Breast epithelium (tissue), 4 donors: ENCODE results near the gene HIGD2B. TPM values are rescaled to one million over a fixed set of nuclear protein-coding genes. Genes with fewer than 3 reads are reported as not detected.
A peak's percentile ranks its signal among the peaks of the same experiment; 100 is the strongest.

Experiments
- DNase-seq, 2 donors: peaks; one replicate each; pipeline ENCODE4 v3.0.0-alpha.2; 2019; ENCODE audit warnings: low spot score in 2 of 2
- H3K27ac ChIP-seq, 2 donors: fragments of 200-600 bp; sonication (generic) in 1 of 2; one replicate each; pipeline ENCODE4 v1.5.1; 2016 to 2019; ENCODE audit warnings: mild to moderate bottlenecking in 1 of 2
- H3K27me3 ChIP-seq, 2 donors: fragments of 200-600 bp; sonication (generic) in 1 of 2; one replicate each; pipeline versions ENCODE4 v1.5.1 to v1.6.0; 2017 to 2019; ENCODE audit warnings: control low read depth in 1 of 2, mild to moderate bottlenecking in 1 of 2
- H3K36me3 ChIP-seq: fragments of 200-600 bp; one replicate; pipeline ENCODE4 v1.5.1; 2019
- H3K4me1 ChIP-seq, 2 donors: fragments of 200-600 bp; sonication (generic); one replicate each; pipeline ENCODE4 v1.5.1; 2016 to 2019; ENCODE audit warnings: control low read depth in 1 of 2
- H3K4me3 ChIP-seq, 3 donors: fragments of 200-600 bp; sonication (generic); 1 replicate in 2 of 3; 2 replicates in 1 of 3; pipeline ENCODE4 v1.5.1; 2016 to 2019; ENCODE audit warnings: mild to moderate bottlenecking in 3 of 3, moderate library complexity in 2 of 3
- H3K9me3 ChIP-seq, 2 donors: fragments of 200-600 bp; sonication (generic) in 1 of 2; one replicate each; pipeline ENCODE4 v1.5.1; 2016 to 2019; ENCODE audit warnings: control low read depth in 1 of 2
- CTCF ChIP-seq, 3 donors: fragments of 450-650 bp; IDR thresholded peaks; one replicate each; pipeline ENCODE4 v1.5.1; 2016 to 2017; ENCODE audit warnings: antibody characterized with exemption in 3 of 3, mild to moderate bottlenecking in 3 of 3, moderate library complexity in 3 of 3
- POLR2A ChIP-seq: fragments of 450-650 bp; IDR thresholded peaks from one replicate; pipeline ENCODE4 v1.6.1; 2016; ENCODE audit warnings: antibody characterized with exemption, mild to moderate bottlenecking, moderate library complexity
- POLR2AphosphoS5 ChIP-seq, 3 donors: sonication (generic); formaldehyde crosslinking; IDR thresholded peaks; one replicate each; pipeline ENCODE4 v1.6.1; 2017; ENCODE audit warnings: antibody characterized with exemption in 3 of 3
- intact Hi-C: fragments of 100-400 bp; cut with DNase I; formaldehyde crosslinking; loops from one replicate; pipeline ENCODE4 v1.15.1; 2023; ENCODE audit warnings: low total_unique reads
- total RNA-seq, 3 donors: library from RNA; depleted of rRNA; stranded (reverse); fragments of >200 nt; gene quantifications; one replicate each; pipeline ENCODE4 v1.1.0, GENCODE V29; 2016

Gene HIGD2B
- total RNA-seq = not detected

GRCh38 chr15:72685925-72686794, at the start of gene HIGD2B, which contains the start of gene BBS4:
Gene HIGD2B (minus strand): TSS chr15:72686182. CDS start chr15:72676374, 9,808 bp downstream.
Gene BBS4 (plus strand): TSS chr15:72686207. CDS start chr15:72686228, 21 bp downstream.
- peak within 1 kb of the TSS; percentile 91 to 97 for H3K27ac ChIP-seq
- peak; percentile 88 to 90 for DNase-seq
- H3K4me1 ChIP-seq = no peaks in the 10 kb centered on the region
- intact Hi-C loops = no loop called here
- H3K4me3 ChIP-seq = peak within 1 kb of the TSS; percentile 61 to 78 (median 74)
- peak; percentile 73 to 93 (median 79) for TF ChIP-seq POLR2AphosphoS5 (IDR thresholded peaks at IDR 0.05)
- no peak for TF ChIP-seq CTCF (IDR thresholded peaks at IDR 0.05)
- peak; percentile 75 for TF ChIP-seq POLR2A
- H3K9me3 ChIP-seq = no peaks in the 10 kb centered on the region
- H3K27me3 ChIP-seq = no peaks in the 10 kb centered on the region
- no peaks in the 10 kb centered on the region for H3K36me3 ChIP-seq

- TF ChIP-seq POLR2A (no peak), CTCF (IDR thresholded peaks at IDR 0.05) (no peak), POLR2AphosphoS5 (IDR thresholded peaks at IDR 0.05) (no peak)
- H3K9me3 ChIP-seq = no peaks in the 10 kb centered on the region
- peaks cover 7% of the 10 kb centered on the region for H3K36me3 ChIP-seq
- intact Hi-C loops = no loop called here
- H3K27ac ChIP-seq = no peak overlapping the region
- no peaks in the 10 kb centered on the region for H3K27me3 ChIP-seq
- H3K4me1 ChIP-seq = no peaks in the 10 kb centered on the region
- no peak for DNase-seq
- H3K4me3 ChIP-seq = no peak overlapping the region
These were observed 49.1 kb upstream of the HIGD2B start for GRCh38 chr15:72735111-72735510.

- Histone ChIP-seq H3K27me3 (no peaks in the 10 kb centered on the region), H3K36me3 (peaks cover 7% of the 10 kb centered on the region), H3K4me1 (no peaks in the 10 kb centered on the region), H3K4me3 (no peak overlapping the region), H3K27ac (no peak overlapping the region), H3K9me3 (no peaks in the 10 kb centered on the region)
- intact Hi-C loops = no loop called here
- TF ChIP-seq CTCF (IDR thresholded peaks at IDR 0.05) (no peak), POLR2A (no peak), POLR2AphosphoS5 (IDR thresholded peaks at IDR 0.05) (no peak)
- DNase-seq = no peak
These were observed 48.2 kb upstream of the HIGD2B start for GRCh38 chr15:72733941-72734738.

- intact Hi-C loops = no loop called here
- H3K9me3 ChIP-seq = no peaks in the 10 kb centered on the region
- H3K27ac ChIP-seq = no peak overlapping the region
- no peak for DNase-seq
- H3K27me3 ChIP-seq = no peaks in the 10 kb centered on the region
- TF ChIP-seq POLR2AphosphoS5 (IDR thresholded peaks at IDR 0.05) (no peak), CTCF (IDR thresholded peaks at IDR 0.05) (no peak), POLR2A (no peak)
- no peaks in the 10 kb centered on the region for H3K4me1 ChIP-seq
- H3K4me3 ChIP-seq = no peak overlapping the region
- peaks cover 6% of the 10 kb centered on the region for H3K36me3 ChIP-seq
These were observed 46.5 kb upstream of the HIGD2B start for GRCh38 chr15:72732516-72732915.
